ENCODE results near the gene ARHGAP22.
"Not testable (repeated sequence)": the region's sequence is repeated elsewhere in the genome, so short reads cannot be mapped to it uniquely, and the experiment has no call there.

DNA sequence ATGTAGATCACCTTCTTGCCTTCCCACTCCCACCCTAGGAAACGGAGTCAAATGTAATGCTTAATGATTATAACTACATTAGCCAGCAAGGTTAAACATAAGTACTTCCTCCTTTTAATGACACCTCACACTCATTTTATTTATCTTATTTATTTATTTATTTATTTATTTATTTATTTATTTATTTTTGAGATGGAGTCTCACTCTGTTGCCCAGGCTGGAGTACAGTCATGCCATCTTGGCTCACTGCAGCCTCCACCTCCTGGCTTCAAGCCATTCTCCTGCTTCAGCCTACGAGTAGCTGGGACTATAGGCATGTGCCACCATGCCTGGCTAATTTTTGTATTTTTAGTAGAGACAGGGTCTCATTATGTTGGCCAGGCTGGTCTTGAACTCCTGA, 183.0 kb downstream of the ARHGAP22 start:
- TF ChIP-seq POLR2A, EP300 (IDR thresholded peaks at IDR 0.05): not testable (repeated sequence)
- TF ChIP-seq, protein P1, sequence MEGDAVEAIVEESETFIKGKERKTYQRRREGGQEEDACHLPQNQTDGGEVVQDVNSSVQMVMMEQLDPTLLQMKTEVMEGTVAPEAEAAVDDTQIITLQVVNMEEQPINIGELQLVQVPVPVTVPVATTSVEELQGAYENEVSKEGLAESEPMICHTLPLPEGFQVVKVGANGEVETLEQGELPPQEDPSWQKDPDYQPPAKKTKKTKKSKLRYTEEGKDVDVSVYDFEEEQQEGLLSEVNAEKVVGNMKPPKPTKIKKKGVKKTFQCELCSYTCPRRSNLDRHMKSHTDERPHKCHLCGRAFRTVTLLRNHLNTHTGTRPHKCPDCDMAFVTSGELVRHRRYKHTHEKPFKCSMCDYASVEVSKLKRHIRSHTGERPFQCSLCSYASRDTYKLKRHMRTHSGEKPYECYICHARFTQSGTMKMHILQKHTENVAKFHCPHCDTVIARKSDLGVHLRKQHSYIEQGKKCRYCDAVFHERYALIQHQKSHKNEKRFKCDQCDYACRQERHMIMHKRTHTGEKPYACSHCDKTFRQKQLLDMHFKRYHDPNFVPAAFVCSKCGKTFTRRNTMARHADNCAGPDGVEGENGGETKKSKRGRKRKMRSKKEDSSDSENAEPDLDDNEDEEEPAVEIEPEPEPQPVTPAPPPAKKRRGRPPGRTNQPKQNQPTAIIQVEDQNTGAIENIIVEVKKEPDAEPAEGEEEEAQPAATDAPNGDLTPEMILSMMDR (IDR thresholded peaks at IDR 0.05) = not testable (repeated sequence)

Measured in upper lobe of left lung (tissue), 4 donors.